ENCODE results near the gene RNASE8. TPM values are rescaled to one million over a fixed set of nuclear protein-coding genes. Genes with fewer than 3 reads are reported as not detected.

RNASE8 gene
- total and polyA plus RNA-seq, 2 of the 8 experiments (the other 6 are each of a cell fraction or from before 2014, with no cell fraction given) = not detected

DNA sequence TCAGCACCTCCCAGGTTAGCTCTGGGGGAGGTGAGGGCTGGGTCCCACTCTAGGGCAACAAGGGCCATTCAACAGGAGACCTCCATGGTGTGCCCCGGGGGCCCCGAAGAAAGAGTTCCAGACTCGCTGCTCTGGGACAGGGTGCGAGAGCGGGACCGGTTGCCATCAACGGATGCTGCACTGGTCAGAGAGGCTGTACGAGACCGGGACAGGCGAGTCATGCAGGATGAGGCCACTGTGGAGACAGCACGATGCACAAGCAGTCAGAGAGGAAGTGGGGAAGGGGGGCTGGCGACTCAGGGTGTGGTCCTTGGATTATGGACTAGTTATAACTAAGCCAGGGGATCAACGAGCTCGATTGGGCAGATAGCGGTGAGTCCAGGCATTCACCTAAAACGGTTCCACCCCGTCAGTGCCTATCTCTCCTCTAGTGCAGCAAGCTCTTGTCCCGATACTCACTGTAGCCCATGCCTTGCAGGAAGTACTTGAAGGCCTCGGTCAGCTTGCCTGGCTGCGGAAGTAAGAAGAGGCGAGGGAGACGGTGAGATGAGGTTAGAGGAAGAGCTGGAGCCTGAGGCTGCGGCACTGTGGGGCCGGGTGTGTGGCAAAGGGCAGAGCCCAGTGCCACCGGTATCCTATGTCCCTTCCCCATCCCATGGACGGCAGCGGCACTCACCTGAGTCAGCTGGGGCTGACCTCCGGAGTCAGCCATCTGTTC is 39.9 kb upstream of the RNASE8 start:
- Histone ChIP-seq H3K23ac (ENCODE audit: insufficient read length) (no peak overlapping the region), H3K27ac (ENCODE audit: low read depth, low read length) (no peak overlapping the region), H2BK120ac (replicated peaks; ENCODE audit: low read depth, low read length) (no peak overlapping the region), H3K4ac (replicated peaks; ENCODE audit: insufficient read length, low read depth, low read length) (no peak overlapping the region), H3K18ac (ENCODE audit: extremely low read depth, low read length) (no peak overlapping the region), H3K36me3 (ENCODE audit: control insufficient read depth in 2 of 4, insufficient read depth in 4 of 4, low read length in 3 of 4) (peaks cover 0 to 5% (median under 1%) of the 10 kb centered on the region in 4 experiments; a peak in 3 of 8 replicates), H2BK5ac (ENCODE audit: low read depth, low read length) (no peak overlapping the region), H3K23me2 (ENCODE audit: low read depth, low read length) (0 out of 2 replicates have a peak, but pooled peaks cover 2% of the 10 kb centered on the region), H3K4me2 (ENCODE audit: insufficient read depth in 1 of 2, low read depth in 2 of 2, low read length in 2 of 2) (no peak overlapping the region), H3K56ac (replicated peaks; ENCODE audit: insufficient read length, low read depth, low read length) (no peak overlapping the region), H4K5ac (ENCODE audit: insufficient read length, low read depth, low read length) (no peak overlapping the region), H4K20me1 (replicated peaks in 1 of 2; ENCODE audit: control insufficient read depth in 1 of 2, insufficient read depth in 2 of 2, low read length in 2 of 2) (no peaks in the 10 kb centered on the region), H2BK12ac (ENCODE audit: low read depth, low read length) (no peak overlapping the region), H2BK20ac (ENCODE audit: low read length) (no peak overlapping the region), H4K91ac (replicated peaks; ENCODE audit: insufficient read length, low read length) (no peak overlapping the region), H3K27me3 (replicated peaks in 1 of 4; ENCODE audit: control insufficient read depth in 3 of 4, extremely low read depth in 1 of 4, insufficient read depth in 3 of 4, low read length in 3 of 4) (peaks cover 0 to 4% (median under 1%) of the 10 kb centered on the region in 4 experiments; a peak in 3 of 7 replicates), H3K79me1 (ENCODE audit: low read depth, low read length) (no peaks in the 10 kb centered on the region), H2AK5ac (ENCODE audit: low read depth, low read length) (no peak overlapping the region), H3K9me3 (ENCODE audit: insufficient read depth in 2 of 2, low read depth in 1 of 2, low read length in 1 of 2) (no peaks in the 10 kb centered on the region), H3K79me2 (ENCODE audit: control insufficient read depth in 1 of 2, insufficient read depth in 2 of 2, low read length in 2 of 2) (no peaks in the 10 kb centered on the region), H3K4me3 (ENCODE audit: extremely low read depth in 1 of 4, insufficient read depth in 2 of 4, low read depth in 3 of 4, low read length in 4 of 4) (no peak overlapping the region), H3K4me1 (replicated peaks in 1 of 4; ENCODE audit: control insufficient read depth in 3 of 4, insufficient read depth in 4 of 4, low read length in 3 of 4) (peaks cover 2 to 7% (median 5%) of the 10 kb centered on the region in 4 experiments; a peak in 5 of 7 replicates), H2AFZ (ENCODE audit: low read length) (no peak overlapping the region), H2BK15ac (ENCODE audit: low read length) (no peak overlapping the region), H3K9ac (replicated peaks in 1 of 4; ENCODE audit: extremely low read depth in 1 of 4, low read depth in 3 of 4, low read length in 3 of 4) (no peak overlapping the region), H3K14ac (ENCODE audit: insufficient read length) (no peak overlapping the region), H4K8ac (ENCODE audit: extremely low read depth, insufficient read depth, low read length) (no peak overlapping the region)
- ChIA-PET POLR2A (ENCODE audit: partially characterized antibody) (interaction anchor here (1.2 to 1.4 kb wide), 3 partner anchors 22 to 53 kb away, joined by 3 read pairs; partner anchors contain the start of gene ARHGEF40), CTCF (ENCODE audit: partially characterized antibody) (interaction anchor here (0.9 to 16.1 kb wide), 11 partner anchors 8 to 160 kb away, joined by 3 to 371 read pairs (median 31); partner anchors contain the start of genes ARHGEF40, RNASE13, RNASE7 and SLC39A2)
- DNase-seq (ENCODE audit: low read depth in 1 of 2, low spot score in 2 of 2) = no peak
- no peak for FAIRE-seq
- no peak for TF ChIP-seq TEAD4 (IDR thresholded peaks at IDR 0.05; ENCODE audit: low read depth, low read length)
- no peak for TF ChIP-seq CHD2 (IDR thresholded peaks at IDR 0.05; ENCODE audit: low read length)
- no peak for TF ChIP-seq TCF12 (IDR thresholded peaks at IDR 0.05; ENCODE audit: low read depth, low read length)
- no peak for TF ChIP-seq NANOG (IDR thresholded peaks at IDR 0.05; ENCODE audit: insufficient read depth, low read depth, low read length, poor library complexity, severe bottlenecking)
- no peak for TF ChIP-seq MAFK (IDR thresholded peaks at IDR 0.05; ENCODE audit: low read depth, low read length)
- no peak for TF ChIP-seq KDM1A (IDR thresholded peaks at IDR 0.05; ENCODE audit: borderline replicate concordance, low read length)
- WGBS, 2 experiments (ENCODE audit: extremely low coverage in 1 of 2, insufficient coverage in 1 of 2, insufficient read length in 1 of 2, insufficient replicate concordance in 2 of 2, low coverage in 1 of 2, low lambda C conversion rate in 2 of 2, missing lambda C conversion rate in 1 of 2) = 91% methylated on average over 28 of the region's 28 CpGs; no CpG with 5 or more reads in 1 of the 2 experiments
